ENCODE results near the gene SCO2.
A peak's percentile ranks its signal among the peaks of the same experiment; 100 is the strongest.

The SCO2 gene

DNA sequence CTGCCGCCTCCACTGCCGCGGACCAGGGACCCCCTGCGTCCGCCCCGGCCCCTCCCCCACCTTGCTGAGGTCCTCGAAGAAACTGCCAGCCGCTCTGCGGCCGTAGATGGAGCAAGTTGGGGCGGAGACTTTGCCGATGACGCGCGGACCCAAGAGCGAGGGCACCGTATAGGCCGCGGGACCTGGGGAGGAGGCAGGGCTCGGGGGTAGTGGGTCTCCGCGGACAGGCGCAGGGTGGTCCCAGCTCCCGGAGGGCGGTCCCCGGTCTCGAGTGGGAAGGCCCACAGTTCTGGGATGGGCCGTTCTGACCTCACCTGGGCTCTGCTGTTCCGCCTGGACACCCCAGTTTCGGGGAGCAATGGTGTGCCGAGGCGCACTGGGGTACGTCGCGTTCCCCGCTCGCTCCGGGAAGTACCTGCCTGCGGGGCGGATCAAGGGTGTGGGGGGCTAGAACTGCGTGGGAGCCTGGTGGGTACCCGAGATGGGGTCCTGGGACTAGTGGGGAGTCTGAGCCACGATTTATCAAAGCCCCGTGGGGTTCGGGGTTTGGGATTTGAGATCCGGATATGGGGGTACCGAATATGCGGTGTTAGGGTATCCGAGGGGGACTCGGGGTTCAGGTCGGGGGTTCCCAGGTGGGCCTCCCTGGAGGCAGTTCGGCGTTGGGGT, 5.6 kb upstream of the SCO2 start:
- Mint-ChIP-seq H3K27ac (peak overlapping the region; percentile 96), H3K4me3 (peak overlapping the region; percentile 92), H3K36me3 (ENCODE audit: low read depth) (peaks cover 15% of the 10 kb centered on the region), H3K4me1 (ENCODE audit: low read depth) (peaks cover 47% of the 10 kb centered on the region), H3K27me3 (no peaks in the 10 kb centered on the region), H3K9me3 (no peaks in the 10 kb centered on the region)

DNA sequence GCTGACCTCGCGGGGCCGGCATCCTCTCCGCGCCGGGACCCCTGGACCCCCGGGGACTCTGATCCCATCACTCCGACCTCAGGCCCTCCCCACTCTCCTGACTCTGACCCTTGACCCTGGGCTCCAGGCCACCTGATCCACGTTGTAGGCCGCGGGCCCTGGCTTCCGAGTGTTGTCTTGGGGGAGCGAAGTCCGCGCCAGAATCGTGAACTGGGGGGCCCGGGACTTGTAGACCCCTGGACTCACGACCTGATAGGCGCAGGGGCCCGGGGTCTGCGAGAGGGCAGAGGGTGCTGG, 5.1 kb upstream of the SCO2 start:
- peak overlapping the region; percentile 92 for H3K4me3 Mint-ChIP-seq
- H3K27me3 Mint-ChIP-seq, result no peaks in the 10 kb centered on the region
- peaks cover 15% of the 10 kb centered on the region for H3K36me3 Mint-ChIP-seq (ENCODE audit: low read depth)
- no peaks in the 10 kb centered on the region for H3K9me3 Mint-ChIP-seq
- peak overlapping the region; percentile 96 for H3K27ac Mint-ChIP-seq
- H3K4me1 Mint-ChIP-seq (ENCODE audit: low read depth), result peaks cover 47% of the 10 kb centered on the region

DNA sequence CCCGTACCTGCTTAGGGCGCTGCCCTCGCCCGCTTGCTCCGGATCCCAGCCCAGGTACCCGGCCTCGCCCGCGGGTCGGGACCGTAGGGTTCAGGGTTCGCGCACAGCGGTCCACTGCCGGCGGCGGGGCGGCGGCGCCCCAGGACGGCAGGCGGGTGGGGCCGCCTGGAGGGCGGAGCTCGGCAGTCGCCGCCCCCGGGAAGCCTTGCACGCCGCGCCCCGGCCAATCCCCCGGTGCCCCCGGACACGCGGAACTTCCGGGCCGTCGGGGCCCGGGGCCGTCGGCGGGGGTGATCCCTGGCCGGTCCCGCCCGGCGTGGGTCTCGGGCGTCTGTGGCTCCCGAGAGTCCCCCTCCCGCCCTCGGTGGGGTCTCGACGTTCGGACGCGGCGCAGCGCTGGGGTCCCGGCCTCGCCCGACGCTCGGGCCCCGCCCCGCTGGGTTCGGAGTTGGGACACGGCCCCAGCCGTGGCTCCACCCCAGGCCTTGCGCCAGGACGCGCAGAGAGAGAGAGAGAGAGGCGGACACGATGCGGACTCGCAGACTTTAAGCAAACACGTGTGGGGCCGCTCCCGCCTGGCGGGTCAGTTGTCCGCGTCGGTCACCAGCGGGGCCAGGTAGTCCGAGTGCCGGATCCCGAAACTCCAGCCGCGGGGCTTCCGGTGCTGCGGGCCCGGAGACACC, 4.6 kb upstream of the SCO2 start, which contains the start of gene TYMP:
Gene TYMP, minus strand, starts transcription at position 116 of the 683 bp plus-strand sequence. CDS start 303 bp downstream, outside the sequence.
- no peaks in the 10 kb centered on the region for H3K27me3 Mint-ChIP-seq
- H3K4me3 Mint-ChIP-seq, result peak within 1 kb of the TSS; percentile 92
- H3K27ac Mint-ChIP-seq, result peak within 1 kb of the TSS; percentile 96
- peaks cover 15% of the 10 kb centered on the region for H3K36me3 Mint-ChIP-seq (ENCODE audit: low read depth)
- peaks cover 43% of the 10 kb centered on the region for H3K4me1 Mint-ChIP-seq (ENCODE audit: low read depth)
- H3K9me3 Mint-ChIP-seq, result no peaks in the 10 kb centered on the region

DNA sequence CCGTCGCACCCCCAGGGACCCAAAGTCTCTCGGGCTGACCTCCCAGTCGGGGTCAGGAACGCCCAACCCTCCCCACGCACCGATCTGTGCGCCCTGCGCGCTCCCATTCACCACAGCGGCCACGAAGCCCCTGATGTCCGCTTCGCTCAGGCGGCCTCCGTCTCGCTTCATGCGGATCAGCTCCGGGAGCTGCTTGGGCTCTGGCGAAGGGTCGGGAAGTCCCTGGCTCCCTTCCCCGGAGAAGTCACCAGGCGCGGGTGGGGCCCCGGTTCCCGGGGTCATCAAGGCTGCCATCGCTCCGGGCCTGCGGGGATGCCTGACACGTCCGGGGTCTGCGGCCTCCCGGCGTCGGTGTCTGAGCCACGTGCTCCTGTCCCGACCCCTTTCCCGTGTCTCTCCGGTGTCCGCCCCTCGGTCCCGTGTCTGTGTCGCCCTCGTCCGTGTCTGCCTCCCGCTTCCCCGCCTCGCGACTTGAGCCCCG, 4.1 kb upstream of the SCO2 start:
- Mint-ChIP-seq H3K9me3 (no peaks in the 10 kb centered on the region), H3K4me1 (ENCODE audit: low read depth) (peaks cover 45% of the 10 kb centered on the region), H3K27me3 (no peaks in the 10 kb centered on the region), H3K4me3 (peak overlapping the region; percentile 84), H3K27ac (peak overlapping the region; percentile 58), H3K36me3 (ENCODE audit: low read depth) (peaks cover 20% of the 10 kb centered on the region)

GRCh38 chr22:50528682-50529415, 3.5 kb upstream of the SCO2 start:
- H3K27ac Mint-ChIP-seq, result peak overlapping the region; percentile 40
- H3K36me3 Mint-ChIP-seq (ENCODE audit: low read depth), result peaks cover 23% of the 10 kb centered on the region
- peak overlapping the region; percentile 84 for H3K4me3 Mint-ChIP-seq
- no peaks in the 10 kb centered on the region for H3K9me3 Mint-ChIP-seq
- H3K4me1 Mint-ChIP-seq (ENCODE audit: low read depth), result peaks cover 41% of the 10 kb centered on the region
- no peaks in the 10 kb centered on the region for H3K27me3 Mint-ChIP-seq

GRCh38 chr22:50527921-50528681, 2.7 kb upstream of the SCO2 start:
- H3K36me3 Mint-ChIP-seq (ENCODE audit: low read depth), result peaks cover 23% of the 10 kb centered on the region
- H3K9me3 Mint-ChIP-seq, result no peaks in the 10 kb centered on the region
- H3K4me1 Mint-ChIP-seq (ENCODE audit: low read depth), result peaks cover 33% of the 10 kb centered on the region
- H3K27ac Mint-ChIP-seq, result peak overlapping the region; percentile 87
- H3K27me3 Mint-ChIP-seq, result no peaks in the 10 kb centered on the region
- peak overlapping the region; percentile 84 for H3K4me3 Mint-ChIP-seq

- Mint-ChIP-seq H3K36me3 (ENCODE audit: low read depth) (peaks cover 23% of the 10 kb centered on the region), H3K4me3 (peak overlapping the region; percentile 84), H3K4me1 (ENCODE audit: low read depth) (peaks cover 26% of the 10 kb centered on the region), H3K27me3 (no peaks in the 10 kb centered on the region), H3K9me3 (no peaks in the 10 kb centered on the region), H3K27ac (peak overlapping the region; percentile 87)
Measured at GRCh38 chr22:50526834-50527801, 1.7 kb upstream of the SCO2 start.

GRCh38 chr22:50526108-50526833, 873 bp upstream of the SCO2 start:
- Mint-ChIP-seq H3K27ac (peak overlapping the region; percentile 87), H3K4me1 (ENCODE audit: low read depth) (peaks cover 26% of the 10 kb centered on the region)

DNA sequence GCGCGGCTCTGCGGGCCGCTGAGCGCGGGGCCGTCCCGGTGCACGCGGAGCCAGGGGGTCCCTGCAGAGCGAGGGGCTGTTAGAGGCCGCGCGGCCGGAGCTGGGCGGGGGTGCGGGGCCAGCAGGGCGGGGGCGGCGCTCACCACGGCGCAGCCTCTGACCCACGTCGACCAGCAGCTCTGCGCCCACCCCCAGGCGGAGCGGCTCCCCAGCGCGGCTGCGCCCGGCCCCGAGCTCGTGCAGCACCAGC, 385 bp upstream of the SCO2 start:
- Mint-ChIP-seq H3K27me3 (no peaks in the 10 kb centered on the region), H3K4me3 (peak overlapping the region; percentile 93), H3K27ac (peak overlapping the region; percentile 49), H3K4me1 (ENCODE audit: low read depth) (peaks cover 26% of the 10 kb centered on the region), H3K9me3 (no peaks in the 10 kb centered on the region), H3K36me3 (ENCODE audit: low read depth) (peaks cover 23% of the 10 kb centered on the region)

More at GRCh38 chr22:50526108-50526833, 873 bp upstream of the SCO2 start:
- no peaks in the 10 kb centered on the region for H3K9me3 Mint-ChIP-seq
- peak overlapping the region; percentile 84 for H3K4me3 Mint-ChIP-seq
- H3K27me3 Mint-ChIP-seq, result no peaks in the 10 kb centered on the region
- peaks cover 23% of the 10 kb centered on the region for H3K36me3 Mint-ChIP-seq (ENCODE audit: low read depth)

- Mint-ChIP-seq H3K36me3 (ENCODE audit: low read depth) (peaks cover 28% of the 10 kb centered on the region), H3K9me3 (no peaks in the 10 kb centered on the region), H3K27me3 (no peaks in the 10 kb centered on the region), H3K27ac (peak overlapping the region; percentile 89), H3K4me1 (ENCODE audit: low read depth) (peaks cover 26% of the 10 kb centered on the region), H3K4me3 (peak overlapping the region; percentile 93)
Measured at GRCh38 chr22:50524676-50525103, 708 bp downstream of the SCO2 start.

- Mint-ChIP-seq H3K4me1 (ENCODE audit: low read depth) (peaks cover 26% of the 10 kb centered on the region), H3K4me3 (peak overlapping the region; percentile 93), H3K36me3 (ENCODE audit: low read depth) (peaks cover 32% of the 10 kb centered on the region)
Measured at GRCh38 chr22:50523806-50524675, 1.4 kb downstream of the SCO2 start.

GRCh38 chr22:50523458-50523805, 2.0 kb downstream of the SCO2 start:
- Mint-ChIP-seq H3K4me1 (ENCODE audit: low read depth) (peaks cover 23% of the 10 kb centered on the region), H3K27ac (peak overlapping the region; percentile 11), H3K9me3 (no peaks in the 10 kb centered on the region), H3K36me3 (ENCODE audit: low read depth) (peaks cover 35% of the 10 kb centered on the region), H3K4me3 (peak overlapping the region; percentile 41), H3K27me3 (no peaks in the 10 kb centered on the region)

More at GRCh38 chr22:50523806-50524675, 1.4 kb downstream of the SCO2 start:
- Mint-ChIP-seq H3K27me3 (no peaks in the 10 kb centered on the region), H3K9me3 (no peaks in the 10 kb centered on the region), H3K27ac (peak overlapping the region; percentile 89)
